HT1080 (cell line): Measurements from ENCODE around the gene MAGI3. TPM values are rescaled to one million over a fixed set of nuclear protein-coding genes. Genes with fewer than 3 reads are reported as not detected.
"Not testable (repeated sequence)": the region's sequence is repeated elsewhere in the genome, so short reads cannot be mapped to it uniquely, and the experiment has no call there.

Experiments
- DNase-seq: peaks from one replicate; pipeline ENCODE4 v3.0.0-alpha.2; 2015; ENCODE audit warnings: low read depth
- small RNA-seq: library from RNA; depleted of rRNA; stranded (forward); fragments of <200 nt; gene quantifications from one replicate; pipeline ENCODE3, GENCODE V24; 2014
- total RNA-seq: library from RNA; depleted of rRNA; stranded (reverse); fragments of >200 nt; shearing (Covaris generic); gene quantifications from 2 replicates; pipeline ENCODE4 v1.2.3, GENCODE V29; 2014

MAGI3 gene
- total RNA-seq, 1 experiment from 2014 or later: 7.8 TPM

- no peak for DNase-seq
Observed at GRCh38 chr1:113684153-113684541, 293.8 kb downstream of the MAGI3 start.

GRCh38 chr1:113686891-113687618, 296.7 kb downstream of the MAGI3 start:
- DNase-seq: no peak

- no peak for DNase-seq
Observed at GRCh38 chr1:113691184-113691583, 300.9 kb downstream of the MAGI3 start.

DNA sequence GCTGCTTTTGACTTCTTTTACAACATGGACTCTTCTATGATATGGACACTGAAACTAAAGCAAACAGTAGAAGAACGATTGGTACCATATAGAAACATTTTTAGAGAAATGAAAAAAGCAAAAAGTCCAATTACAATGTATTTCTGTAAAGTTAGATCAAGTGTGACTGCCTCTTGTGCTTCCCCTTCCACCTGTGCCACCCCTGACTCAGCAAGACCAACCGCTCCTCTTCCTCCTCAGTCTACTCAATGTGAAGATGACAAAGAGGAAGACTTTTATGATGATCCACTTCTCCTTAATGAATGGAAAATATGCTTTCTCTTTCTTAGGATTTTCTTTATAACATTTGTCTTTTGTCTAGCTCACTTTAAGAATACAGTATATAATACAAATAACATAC, 302.0 kb downstream of the MAGI3 start:
- DNase-seq: no peak

- no peak for DNase-seq
Observed at GRCh38 chr1:113692824-113693431, 302.6 kb downstream of the MAGI3 start.

DNA sequence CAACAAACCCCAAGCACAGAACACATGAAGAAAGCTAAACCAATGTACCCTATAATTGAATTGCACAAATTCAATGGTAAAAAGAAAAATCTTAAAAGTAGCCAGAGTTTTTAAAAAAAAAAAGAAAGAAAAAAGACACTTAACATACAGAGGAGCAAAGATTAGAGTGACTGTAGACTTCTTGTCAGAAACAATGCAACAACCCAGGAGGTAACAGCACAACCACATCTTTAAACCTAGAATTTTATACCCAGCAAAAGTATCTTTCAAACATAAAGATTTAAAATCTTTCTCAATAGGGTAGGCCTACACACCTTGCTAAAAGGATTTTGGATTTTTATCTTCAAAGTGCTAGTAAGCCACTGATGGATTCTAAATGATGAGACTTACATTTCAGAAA, 304.6 kb downstream of the MAGI3 start:
- DNase-seq: no peak

GRCh38 chr1:113701429-113701828, 311.1 kb downstream of the MAGI3 start:
- DNase-seq: no peak

DNA sequence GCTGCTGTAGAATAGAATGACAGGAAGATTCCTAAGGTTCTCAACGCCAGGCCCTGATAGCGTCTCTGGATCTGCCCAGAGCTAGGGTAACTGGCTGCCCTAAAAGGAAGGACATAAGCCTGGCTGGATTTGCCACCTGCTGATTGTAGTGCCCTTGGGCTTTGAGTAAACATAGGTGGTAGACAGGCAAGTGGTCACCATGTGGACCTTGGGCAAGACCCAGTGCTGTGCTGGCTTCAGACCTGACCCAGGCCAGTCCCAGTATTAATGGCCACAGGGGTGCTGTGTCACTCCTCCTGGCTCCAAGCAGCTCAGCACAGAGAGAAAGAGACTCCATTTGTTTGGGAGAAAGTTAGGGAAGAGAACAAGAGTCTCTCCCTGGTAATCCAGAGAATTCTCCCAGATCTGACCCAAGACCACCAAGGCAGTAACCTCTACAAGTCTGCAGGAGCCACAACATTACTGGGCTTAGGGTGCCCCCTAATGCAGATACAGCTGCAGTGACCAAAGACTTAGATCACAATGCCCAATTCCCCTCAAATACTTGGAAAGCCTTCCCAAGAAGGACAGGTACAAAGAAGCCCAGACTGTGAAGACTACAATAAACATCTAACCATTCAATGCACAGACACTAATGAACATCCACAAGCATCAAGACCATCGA, 324.4 kb downstream of the MAGI3 start:
- no peak for DNase-seq

- DNase-seq: not testable (repeated sequence)
Observed at GRCh38 chr1:113717506-113717905, 327.2 kb downstream of the MAGI3 start.

DNA sequence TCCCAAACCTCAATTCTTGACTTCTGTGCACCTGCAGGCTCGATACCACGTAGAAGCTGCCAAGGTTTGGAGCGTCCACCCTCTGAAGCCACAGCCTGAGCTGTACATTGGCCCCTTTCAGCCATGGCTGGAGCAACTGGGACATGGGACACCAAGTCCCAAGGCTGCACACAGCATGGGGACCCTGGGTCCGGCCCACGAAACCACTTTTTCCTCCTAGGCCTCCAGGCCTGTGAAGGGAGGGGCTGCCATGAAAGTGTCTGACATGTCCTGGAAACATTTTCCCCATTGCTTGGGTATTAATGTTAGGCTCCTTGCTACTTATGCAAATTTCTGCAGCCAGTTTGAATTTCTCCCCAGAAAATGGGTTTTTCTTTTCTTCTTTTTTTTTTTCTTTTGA, 328.3 kb downstream of the MAGI3 start:
- not testable (repeated sequence) for DNase-seq

DNA sequence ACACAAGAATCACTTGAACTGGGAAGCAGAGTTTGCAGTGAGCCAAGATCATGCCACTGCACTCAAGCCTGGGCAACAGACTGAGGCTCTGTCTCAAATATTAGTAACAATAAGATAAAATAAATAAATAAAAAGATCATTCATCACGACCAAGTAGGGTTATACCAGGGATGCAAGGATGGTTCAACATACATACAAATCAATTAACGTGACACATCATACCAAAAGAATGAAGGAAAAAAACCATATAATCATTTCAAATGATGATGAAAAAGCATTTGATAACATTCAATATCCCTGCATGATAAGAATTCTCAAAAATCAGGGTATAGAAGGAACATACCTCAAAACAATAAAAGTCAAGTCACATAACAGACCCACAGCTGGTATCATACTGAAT, 330.7 kb downstream of the MAGI3 start:
- DNase-seq: no peak

DNA sequence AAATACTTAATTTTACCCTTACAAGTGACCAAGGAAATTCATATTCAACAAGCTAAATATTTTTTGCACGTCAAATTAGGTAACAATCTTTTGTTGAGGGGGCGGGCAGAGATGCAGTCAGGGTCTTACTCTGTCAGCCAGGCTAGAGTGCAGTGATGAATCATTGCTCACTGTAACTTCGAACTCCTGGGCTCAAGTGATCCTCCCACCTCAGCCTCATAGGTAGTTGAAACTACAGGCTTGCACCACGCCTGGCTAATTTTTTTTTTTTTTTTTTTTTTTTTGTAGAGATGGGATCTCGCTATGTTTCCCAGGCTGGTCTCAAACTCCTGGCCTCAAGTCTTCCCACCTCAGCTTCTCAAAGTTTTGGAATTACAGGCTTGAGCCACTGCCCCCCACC, 342.5 kb downstream of the MAGI3 start:
- no peak for DNase-seq

- no peak for DNase-seq
Observed at GRCh38 chr1:113734357-113735055, 344.2 kb downstream of the MAGI3 start.

Small RNA genes within 50 kb of the gene (small RNA-seq; reads per million reads assigned to genes)
- not detected for gene MTND5P20
